DOHH2 (cell line): Measurements from ENCODE around the gene FAM3B.
"Not testable (repeated sequence)": the region's sequence is repeated elsewhere in the genome, so short reads cannot be mapped to it uniquely, and the experiment has no call there.

Experiments
- H3F3A ChIP-seq: fragments of 200-600 bp; sonication (generic), shearing (Covaris generic); 2 replicates; pipeline ENCODE4 v1.6.0; 2016; ENCODE audit warnings: antibody characterized with exemption, mild to moderate bottlenecking; ENCODE audit not compliant: control insufficient read depth, insufficient read depth
- H3K27ac ChIP-seq: fragments of 200-600 bp; sonication (generic); 2 replicates; pipeline ENCODE4 v1.5.1; 2014; ENCODE audit warnings: low read depth, mild to moderate bottlenecking, low read length, moderate library complexity
- H3K27me3 ChIP-seq: fragments of 200-600 bp; sonication (generic); 2 replicates; pipeline ENCODE4 v1.6.1; 2014; ENCODE audit warnings: mild to moderate bottlenecking, low read length, mixed read lengths; ENCODE audit not compliant: control insufficient read depth
- H3K36me3 ChIP-seq: fragments of 200-600 bp; sonication (generic); 2 replicates; pipeline ENCODE4 v1.6.1; 2014; ENCODE audit warnings: mild to moderate bottlenecking, low read length, moderate library complexity, mixed read lengths; ENCODE audit not compliant: control insufficient read depth
- H3K4me1 ChIP-seq: fragments of 200-600 bp; sonication (generic); 2 replicates; pipeline ENCODE4 v1.6.1; 2014; ENCODE audit warnings: mild to moderate bottlenecking, low read length, mixed read lengths; ENCODE audit not compliant: control insufficient read depth
- H3K4me2 ChIP-seq: fragments of 200-600 bp; sonication (generic); 2 replicates; pipeline ENCODE4 v1.6.0; 2014; ENCODE audit warnings: mild to moderate bottlenecking, low read length, moderate library complexity
- H3K4me3 ChIP-seq: fragments of 200-600 bp; sonication (generic); 2 replicates; pipeline ENCODE4 v1.5.1; 2014; ENCODE audit warnings: mild to moderate bottlenecking, low read length, mixed read lengths
- H3K79me2 ChIP-seq: fragments of 200-600 bp; sonication (generic); 2 replicates; pipeline ENCODE4 v1.6.1; 2014; ENCODE audit warnings: mild to moderate bottlenecking, low read length, mixed read lengths; ENCODE audit not compliant: control insufficient read depth
- H3K9me2 ChIP-seq: fragments of 200-600 bp; sonication (generic); replicated peaks from 2 replicates; pipeline ENCODE4 v1.6.1; 2014; ENCODE audit warnings: mild to moderate bottlenecking, low read length, mixed read lengths; ENCODE audit not compliant: control insufficient read depth
- H3K9me3 ChIP-seq: fragments of 200-600 bp; sonication (generic); 2 replicates; pipeline ENCODE4 v1.6.1; 2014; ENCODE audit warnings: antibody characterized with exemption, low read length, mixed read lengths; ENCODE audit not compliant: control insufficient read depth, insufficient read depth
- H4K20me1 ChIP-seq: fragments of 200-600 bp; sonication (generic); 2 replicates; pipeline ENCODE4 v1.6.0; 2014; ENCODE audit warnings: low read depth, mild to moderate bottlenecking, antibody characterized with exemption, low read length, moderate library complexity; ENCODE audit not compliant: control insufficient read depth, insufficient read depth
- CTCF ChIP-seq: fragments of 200-600 bp; sonication (generic); IDR thresholded peaks from one replicate; pipeline ENCODE4 v1.5.1; 2014; ENCODE audit warnings: antibody characterized with exemption, mild to moderate bottlenecking, low read depth, low read length; ENCODE audit not compliant: poor library complexity, severe bottlenecking
- EZH2phosphoT487 ChIP-seq: fragments of 200-600 bp; sonication (generic); IDR thresholded peaks from 2 replicates; pipeline ENCODE4 v1.6.1; 2017; ENCODE audit warnings: borderline replicate concordance, mild to moderate bottlenecking, antibody characterized with exemption, low read length, moderate library complexity, mixed read lengths

Gene FAM3B

GRCh38 chr21:41358193-41359166 lies 41.9 kb downstream of the FAM3B start:
- Histone ChIP-seq H3K9me3 (no peaks in the 10 kb centered on the region), H3K36me3 (no peaks in the 10 kb centered on the region), H3K4me1 (peaks cover 9% of the 10 kb centered on the region; the same call in 1 of the 2 replicates), H3F3A (no peaks in the 10 kb centered on the region), H3K4me2 (no peak overlapping the region), H3K9me2 (no peaks in the 10 kb centered on the region), H3K4me3 (no peak overlapping the region), H3K79me2 (no peaks in the 10 kb centered on the region), H4K20me1 (no peaks in the 10 kb centered on the region), H3K27ac (no peak overlapping the region), H3K27me3 (peaks cover 14% of the 10 kb centered on the region)
- TF ChIP-seq CTCF (no peak), EZH2phosphoT487 (no peak)

DNA sequence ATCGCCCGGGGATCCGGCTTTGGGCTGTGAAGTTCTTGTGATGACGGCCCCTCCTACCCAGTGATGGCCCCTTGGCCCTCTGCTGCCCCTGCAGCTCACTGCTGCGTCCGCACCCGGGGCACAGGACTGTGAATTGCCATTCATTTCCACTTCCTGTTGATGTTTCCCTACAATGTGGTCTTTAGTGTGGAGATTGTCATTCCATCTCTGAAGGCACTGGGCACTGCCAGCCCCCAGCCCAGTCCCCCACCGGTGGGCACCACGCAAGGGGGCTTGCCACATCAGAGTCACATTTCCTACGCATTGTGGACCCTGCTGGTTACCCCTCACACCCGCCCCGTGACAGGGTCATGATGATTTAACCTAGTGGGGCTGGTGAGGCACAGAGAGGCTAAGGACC lies 42.7 kb downstream of the FAM3B start:
- Histone ChIP-seq H3K27ac (no peak overlapping the region), H4K20me1 (no peaks in the 10 kb centered on the region), H3K9me3 (no peaks in the 10 kb centered on the region), H3F3A (no peaks in the 10 kb centered on the region), H3K79me2 (no peaks in the 10 kb centered on the region), H3K4me2 (no peak overlapping the region), H3K4me3 (no peak overlapping the region), H3K36me3 (no peaks in the 10 kb centered on the region), H3K27me3 (peaks cover 14% of the 10 kb centered on the region), H3K4me1 (peaks cover 9% of the 10 kb centered on the region; the same call in 1 of the 2 replicates), H3K9me2 (no peaks in the 10 kb centered on the region)
- TF ChIP-seq CTCF (no peak), EZH2phosphoT487 (no peak)

DNA sequence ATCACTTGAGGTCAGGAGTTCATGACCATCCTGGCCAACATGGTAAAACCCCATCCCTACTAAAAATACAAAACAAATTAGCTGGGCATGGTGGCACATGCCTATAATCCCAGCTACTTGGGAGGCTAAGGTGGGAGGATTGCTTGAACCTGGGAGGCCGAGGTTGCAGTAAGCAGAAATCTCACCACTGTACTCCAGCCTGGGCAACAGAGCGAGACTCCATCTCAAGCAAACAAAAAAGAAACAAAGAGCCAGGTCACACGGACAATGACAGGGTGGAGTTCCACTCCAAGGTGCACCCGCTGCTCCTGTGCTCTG lies 43.1 kb downstream of the FAM3B start:
- not testable (repeated sequence) for H3K4me1 ChIP-seq, H3K9me3 ChIP-seq, H3F3A ChIP-seq, H3K36me3 ChIP-seq, H3K27ac ChIP-seq, H3K79me2 ChIP-seq, H3K4me2 ChIP-seq, H3K9me2 ChIP-seq, H4K20me1 ChIP-seq, H3K4me3 ChIP-seq
- peaks cover 14% of the 10 kb centered on the region for H3K27me3 ChIP-seq

DNA sequence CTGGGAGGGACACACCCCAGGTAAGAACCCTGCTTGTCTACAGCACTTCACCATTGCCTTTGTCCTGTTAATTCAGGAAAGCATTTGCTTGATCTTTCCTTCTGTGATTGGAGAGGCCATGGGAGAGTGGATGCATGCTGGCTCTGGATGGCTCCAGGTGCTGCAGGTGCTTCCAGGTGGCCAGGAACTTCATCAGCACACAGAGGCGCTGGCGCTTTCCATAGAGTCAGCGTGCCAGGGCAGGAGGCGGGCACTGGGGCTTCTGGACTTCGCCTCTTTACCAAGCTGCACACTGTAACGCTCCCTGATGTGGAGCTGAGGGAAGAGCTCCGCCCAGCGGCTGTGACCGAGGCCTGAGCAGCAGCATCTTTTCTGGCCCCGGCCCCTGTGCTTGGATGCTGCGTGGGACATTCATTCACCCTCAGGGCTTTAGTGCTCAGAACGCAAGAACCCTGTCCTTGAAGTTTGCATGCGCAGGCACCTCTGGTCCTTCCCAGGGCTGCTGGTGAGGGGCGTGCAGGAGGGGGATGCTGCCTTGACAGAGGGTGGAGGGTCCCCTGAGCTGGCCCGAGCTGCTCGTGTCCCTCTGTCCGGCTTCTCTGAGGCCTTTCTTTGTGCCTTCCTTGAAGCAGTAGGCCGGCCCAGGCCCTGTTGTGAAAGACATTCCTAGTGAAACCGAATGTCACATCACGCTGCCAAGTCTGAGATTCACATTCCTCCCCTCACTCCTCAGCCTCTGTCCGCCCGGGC lies 43.6 kb downstream of the FAM3B start:
- no peaks in the 10 kb centered on the region for H3K36me3 ChIP-seq
- no peak for TF ChIP-seq CTCF
- TF ChIP-seq EZH2phosphoT487: no peak
- H3K4me1 ChIP-seq: peaks cover 9% of the 10 kb centered on the region; the same call in 1 of the 2 replicates

More for the DNA sequence above, 43.6 kb downstream of the FAM3B start:
- Histone ChIP-seq H4K20me1 (no peaks in the 10 kb centered on the region), H3K4me3 (no peak overlapping the region), H3K9me2 (no peaks in the 10 kb centered on the region), H3K27ac (no peak overlapping the region), H3F3A (no peaks in the 10 kb centered on the region), H3K27me3 (peaks cover 14% of the 10 kb centered on the region), H3K79me2 (no peaks in the 10 kb centered on the region), H3K9me3 (no peaks in the 10 kb centered on the region), H3K4me2 (no peak overlapping the region)
